Ishikawa (cell line): Measurements from ENCODE around the gene CBFA2T2.

Source experiments
- CEBPB ChIP-seq: IDR thresholded peaks from 2 replicates; pipeline ENCODE4 v1.6.1; 2012
- EP300 ChIP-seq: IDR thresholded peaks from 2 replicates; pipeline ENCODE4 v1.6.1; 2012; ENCODE audit warnings: borderline replicate concordance

- TF ChIP-seq CEBPB = no peak
- no peak for TF ChIP-seq EP300
Measured at GRCh38 chr20:33481431-33481941, 8.4 kb upstream of the CBFA2T2 start.
